Transverse colon (tissue), 4 donors: ENCODE measurements around the gene LIN37. TPM values are rescaled to one million over a fixed set of nuclear protein-coding genes. Genes with fewer than 3 reads are reported as not detected.

Source experiments
- DNase-seq: peaks from one replicate; pipeline ENCODE4 v3.0.0-alpha.2; 2019
- H3K27ac ChIP-seq, 4 donors: fragments of 200-600 bp; sonication (generic); 2 replicates each; pipeline ENCODE4 v1.5.1; 2016 to 2018; ENCODE audit warnings: inconsistent platforms in 4 of 4
- H3K27me3 ChIP-seq: fragments of 200-600 bp; sonication (generic); 2 replicates; pipeline ENCODE4 v1.5.1; 2017; ENCODE audit warnings: inconsistent platforms
- H3K36me3 ChIP-seq, 4 donors: fragments of 200-600 bp; sonication (generic); 2 replicates each; pipeline ENCODE4 v1.5.1; 2017 to 2019; ENCODE audit warnings: inconsistent platforms in 4 of 4
- H3K4me1 ChIP-seq, 4 donors: fragments of 200-600 bp; sonication (generic); 2 replicates each; pipeline ENCODE4 v1.5.1; 2017 to 2020; ENCODE audit warnings: inconsistent platforms in 4 of 4
- H3K4me3 ChIP-seq, 4 donors: fragments of 200-600 bp; sonication (generic); 1 replicate in 1 of 4; 2 replicates in 3 of 4; pipeline versions ENCODE4 v1.5.1 to v1.6.1; 2017 to 2019; ENCODE audit warnings: inconsistent platforms in 4 of 4
- H3K9me3 ChIP-seq, 2 donors: fragments of 200-600 bp; sonication (generic); 2 replicates each; pipeline ENCODE4 v1.5.1; 2017 to 2019; ENCODE audit warnings: inconsistent platforms in 2 of 2
- CTCF ChIP-seq, 5 experiments: fragments of 200-600 bp in 3 of 5; fragments of 450-650 bp in 2 of 5; sonication (generic) in 3 of 5; IDR thresholded peaks; 1 replicate in 2 of 5; 2 replicates in 3 of 5; pipeline ENCODE4 v1.5.1; 2016 to 2017; ENCODE audit warnings: antibody characterized with exemption in 5 of 5, inconsistent platforms in 3 of 5, mild to moderate bottlenecking in 2 of 5, moderate library complexity in 1 of 5
- EP300 ChIP-seq: sonication (generic); formaldehyde crosslinking; IDR thresholded peaks from one replicate; pipeline ENCODE4 v1.6.1; 2017; ENCODE audit warnings: antibody characterized with exemption, low read depth
- POLR2A ChIP-seq: fragments of 450-650 bp; IDR thresholded peaks from one replicate; pipeline ENCODE4 v1.6.1; 2016; ENCODE audit warnings: antibody characterized with exemption, mild to moderate bottlenecking, moderate library complexity
- POLR2AphosphoS5 ChIP-seq, 3 donors: sonication (generic); formaldehyde crosslinking; IDR thresholded peaks; one replicate each; pipeline ENCODE4 v1.6.1; 2016; ENCODE audit warnings: antibody characterized with exemption in 3 of 3
- WGBS, 2 donors: methylation state at CpG; one replicate each; pipeline ENCODE4 v1.1.5; 2018; ENCODE audit warnings: low coverage in 1 of 2; 5-methylcytosine and 5-hydroxymethylcytosine counted together
- in situ Hi-C, 4 donors: fragments of 200-750 bp; cut with MboI; loops; one replicate each; pipeline versions ENCODE4 v1.15.0 to v1.15.1; 2017; ENCODE audit warnings: low sequenced_read_pairs in 3 of 4, low pct_ligation_motif_present in 1 of 4, low pct_unique_long_range_greater_than_20kb in 1 of 4
- intact Hi-C: fragments of 100-400 bp; cut with DNase I; formaldehyde crosslinking; loops from one replicate; pipeline ENCODE4 v1.15.1; 2023; ENCODE audit warnings: low total_unique reads
- total RNA-seq, 4 donors: library from RNA; depleted of rRNA; stranded (reverse); fragments of >200 nt; gene quantifications; one replicate each; pipeline ENCODE4 v1.1.0, GENCODE V29; 2016

The LIN37 gene
- total RNA-seq, 4 donors from 2014 or later: 10.5 to 41.1 (median 15.8) TPM

DNA sequence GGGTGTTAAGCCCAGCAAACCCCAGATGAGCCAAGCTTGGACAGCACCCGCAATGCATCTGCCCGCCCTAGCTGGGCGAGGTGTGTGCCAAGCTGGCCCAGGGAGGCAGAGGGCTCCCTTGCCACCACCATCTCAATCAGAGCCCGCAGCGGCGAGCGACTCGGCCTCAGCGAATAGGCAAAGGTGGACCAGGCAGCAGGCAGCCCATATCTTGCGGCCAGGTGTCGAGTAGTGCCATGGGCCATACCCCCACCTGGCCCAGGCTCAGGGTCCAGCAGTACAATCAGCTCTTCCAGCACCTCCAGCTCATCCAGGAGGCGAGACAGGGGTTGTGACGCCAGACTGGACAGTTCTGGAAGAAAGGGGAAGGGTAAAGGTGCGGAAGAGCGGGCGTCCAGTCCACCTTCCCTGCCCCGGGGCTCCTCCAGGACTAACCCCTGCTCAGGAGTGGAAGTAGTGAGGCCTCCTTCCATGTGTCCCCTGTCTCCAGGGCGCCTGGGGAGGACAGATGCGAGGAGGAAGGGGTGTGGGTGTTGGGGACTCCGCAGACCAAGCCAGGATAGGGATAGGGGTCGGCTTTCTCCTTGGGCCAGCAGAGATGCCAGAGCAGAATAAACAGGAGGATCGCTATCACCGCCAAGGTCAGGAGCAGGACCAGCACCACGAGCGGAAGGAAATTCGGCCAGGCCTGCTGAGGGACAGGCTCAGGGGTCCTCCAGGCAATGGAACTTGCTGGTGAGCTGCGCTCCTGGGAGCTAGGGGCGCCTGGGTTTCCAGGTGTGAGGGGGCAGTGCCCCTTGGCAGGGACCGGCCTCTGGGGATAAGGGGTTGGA is 8.9 kb upstream of the LIN37 start:
- peaks cover 0 to 7% (median 3%) of the 10 kb centered on the region in 4 donors for H3K36me3 ChIP-seq
- intact Hi-C loops (loop anchor here (10.0 kb wide), 1 partner anchor 195 kb away; the partner anchor contains the start of gene LRFN3), in situ Hi-C loops (no loop called here)
- H3K27me3 ChIP-seq: no peaks in the 10 kb centered on the region
- no peak for DNase-seq
- H3K4me3 ChIP-seq: peak overlapping the region in 3 of 4 donors; percentile 46 to 63 (median 52)
- H3K9me3 ChIP-seq: no peaks in the 10 kb centered on the region
- peak overlapping the region; percentile 82 to 97 (median 88) for H3K27ac ChIP-seq
- 80 to 84% methylated on average over 2 to 29 of the region's 29 CpGs for WGBS, 2 donors
- TF ChIP-seq CTCF (IDR thresholded peaks at IDR 0.05): no peak
- no peak for TF ChIP-seq EP300
- no peak for TF ChIP-seq POLR2A
- no peak for TF ChIP-seq POLR2AphosphoS5 (IDR thresholded peaks at IDR 0.05)
- peaks cover 7 to 21% (median 14%) of the 10 kb centered on the region in 4 donors for H3K4me1 ChIP-seq

GRCh38 chr19:35740108-35740422 is 8.3 kb upstream of the LIN37 start:
- no peak for TF ChIP-seq EP300
- no peak for TF ChIP-seq POLR2A
- no peak for TF ChIP-seq CTCF (IDR thresholded peaks at IDR 0.05)
- TF ChIP-seq POLR2AphosphoS5 (IDR thresholded peaks at IDR 0.05): no peak
- Histone ChIP-seq H3K27ac (peak overlapping the region; percentile 82 to 97 (median 88)), H3K4me3 (peak overlapping the region; percentile 46 to 63 (median 50)), H3K36me3 (peaks cover 0 to 7% (median 3%) of the 10 kb centered on the region in 4 donors), H3K9me3 (no peaks in the 10 kb centered on the region), H3K4me1 (peaks cover 8 to 22% (median 16%) of the 10 kb centered on the region in 4 donors), H3K27me3 (no peaks in the 10 kb centered on the region)
- in situ Hi-C loops: no loop called here
- intact Hi-C loops: loop anchor here (10.0 kb wide), 1 partner anchor 195 kb away; the partner anchor contains the start of gene LRFN3
- no peak for DNase-seq
- 2% methylated on average over 16 of the region's 16 CpGs; no CpG with 5 or more reads in 1 of the 2 donors for WGBS, 2 donors

DNA sequence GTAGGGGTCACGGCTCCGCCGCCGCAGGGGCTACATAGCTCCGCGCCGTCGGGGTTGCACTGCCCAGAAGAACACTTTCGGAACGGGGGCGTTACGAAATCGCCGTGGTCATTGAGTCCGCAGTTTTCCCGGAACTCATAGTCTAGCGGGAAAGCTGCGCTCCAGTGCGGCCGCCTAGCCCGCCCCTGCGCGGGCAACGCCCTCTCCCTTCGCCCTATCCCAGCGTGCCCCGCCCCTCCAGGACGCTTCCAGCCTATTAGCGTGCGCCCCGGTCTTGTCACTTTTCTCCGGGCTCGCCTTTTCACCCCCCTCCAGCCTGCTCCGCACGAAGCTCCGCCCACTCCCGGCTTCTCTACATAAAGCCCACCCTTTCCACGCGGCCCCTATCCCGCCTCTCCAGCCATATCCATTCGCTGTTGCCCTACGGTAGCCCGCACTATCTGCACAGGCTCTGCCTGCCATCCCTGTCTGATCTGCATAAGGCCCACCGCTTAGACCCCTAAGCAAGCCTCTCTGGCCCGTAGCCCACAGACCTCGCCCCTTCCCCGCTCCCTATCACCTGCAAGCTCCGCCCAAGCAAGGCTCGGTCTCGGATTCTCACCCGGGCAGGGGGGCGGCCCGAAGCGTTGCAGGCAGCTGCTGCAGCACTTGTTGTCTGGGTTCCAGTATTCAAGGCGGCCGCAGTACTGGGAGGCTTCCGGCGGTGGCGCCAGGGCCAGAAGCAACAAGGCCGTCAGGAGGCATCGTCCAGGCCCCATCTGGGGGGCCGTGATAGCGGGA is 7.8 kb upstream of the LIN37 start:
- H3K4me3 ChIP-seq: peak overlapping the region; percentile 49 to 63 (median 54)
- H3K4me1 ChIP-seq: peaks cover 8 to 22% (median 16%) of the 10 kb centered on the region in 4 donors
- in situ Hi-C loops (no loop called here), intact Hi-C loops (loop anchor here (10.0 kb wide), 1 partner anchor 194 kb away; the partner anchor contains the start of gene LRFN3)
- TF ChIP-seq CTCF (IDR thresholded peaks at IDR 0.05) (peak in 2 of 5 experiments; percentile 25 to 33), EP300 (peak; percentile 68), POLR2A (peak; percentile 52), POLR2AphosphoS5 (IDR thresholded peaks at IDR 0.05) (peak; percentile 24 to 66 (median 66))
- no peaks in the 10 kb centered on the region for H3K9me3 ChIP-seq
- H3K27ac ChIP-seq: peak overlapping the region; percentile 82 to 97 (median 88)
- H3K27me3 ChIP-seq: no peaks in the 10 kb centered on the region
- 1% methylated on average over 62 of the region's 63 CpGs; no CpG with 5 or more reads in 1 of the 2 donors for WGBS, 2 donors
- peak; percentile 98 for DNase-seq
- peaks cover 0 to 7% (median 3%) of the 10 kb centered on the region in 4 donors for H3K36me3 ChIP-seq

- no peaks in the 10 kb centered on the region for H3K9me3 ChIP-seq
- peak overlapping the region; percentile 82 to 97 (median 88) for H3K27ac ChIP-seq
- H3K4me1 ChIP-seq: peaks cover 11 to 27% (median 20%) of the 10 kb centered on the region in 4 donors
- WGBS, 2 donors: 0 to 3% methylated on average over 1 to 9 of the region's 12 CpGs
- TF ChIP-seq POLR2AphosphoS5 (IDR thresholded peaks at IDR 0.05) (no peak), EP300 (no peak), CTCF (IDR thresholded peaks at IDR 0.05) (no peak), POLR2A (no peak)
- DNase-seq: no peak
- H3K4me3 ChIP-seq: peak overlapping the region; percentile 49 to 63 (median 54)
- H3K27me3 ChIP-seq: no peaks in the 10 kb centered on the region
- H3K36me3 ChIP-seq: peaks cover 0 to 7% (median 3%) of the 10 kb centered on the region in 4 donors
- intact Hi-C loops: loop anchor here (10.0 kb wide), 1 partner anchor 194 kb away; the partner anchor contains the start of gene LRFN3
- in situ Hi-C loops: no loop called here
These were observed 7.2 kb upstream of the LIN37 start for GRCh38 chr19:35741203-35741515.
